HG03442 (cell line): ENCODE results near the gene LYG1.
"Not testable (repeated sequence)": the region's sequence is repeated elsewhere in the genome, so short reads cannot be mapped to it uniquely, and the experiment has no call there.

Experiments used
- ATAC-seq: cut with Tn5 transposase; IDR thresholded peaks from one replicate; pipeline ENCODE4 v1.9.1; 2021; ENCODE audit warnings: mild to moderate bottlenecking, moderate library complexity; ENCODE audit not compliant: unreplicated experiment

LYG1 gene

GRCh38 chr2:99278195-99278765 is 22.7 kb downstream of the LYG1 start:
- not testable (repeated sequence) for ATAC-seq

GRCh38 chr2:99275882-99276281 is 25.1 kb downstream of the LYG1 start:
- ATAC-seq: no peak

GRCh38 chr2:99261242-99261641 is 39.8 kb downstream of the LYG1 start:
- no peak for ATAC-seq

- ATAC-seq: no peak
These were observed 40.8 kb downstream of the LYG1 start for GRCh38 chr2:99260184-99260583.

- ATAC-seq: no peak
These were observed 41.5 kb downstream of the LYG1 start for GRCh38 chr2:99259465-99259864.

- no peak for ATAC-seq
These were observed 44.3 kb downstream of the LYG1 start for GRCh38 chr2:99256677-99257076.

GRCh38 chr2:99255491-99256318 is 45.3 kb downstream of the LYG1 start, which contains the start of gene LYG2:
LYG2 (minus strand) TSS chr2:99255666; CDS start chr2:99254260, 1,406 bp downstream.
- ATAC-seq: no peak

GRCh38 chr2:99249951-99250350 is 51.0 kb downstream of the LYG1 start:
- ATAC-seq: no peak

GRCh38 chr2:99242151-99242550 is 58.8 kb downstream of the LYG1 start:
- no peak for ATAC-seq

GRCh38 chr2:99240431-99240830 is 60.6 kb downstream of the LYG1 start:
- ATAC-seq: no peak

GRCh38 chr2:99238599-99238998 is 62.4 kb downstream of the LYG1 start:
- ATAC-seq: no peak
